HG02870 (cell line): ENCODE measurements around the gene DPH3.

Experiments used
- ATAC-seq: cut with Tn5 transposase; IDR thresholded peaks from one replicate; pipeline ENCODE4 v1.9.1; 2021; ENCODE audit warnings: mild to moderate bottlenecking, moderate library complexity; ENCODE audit not compliant: unreplicated experiment

Gene DPH3

GRCh38 chr3:16257309-16257708 lies 7.4 kb downstream of the DPH3 start:
- ATAC-seq, result no peak

DNA sequence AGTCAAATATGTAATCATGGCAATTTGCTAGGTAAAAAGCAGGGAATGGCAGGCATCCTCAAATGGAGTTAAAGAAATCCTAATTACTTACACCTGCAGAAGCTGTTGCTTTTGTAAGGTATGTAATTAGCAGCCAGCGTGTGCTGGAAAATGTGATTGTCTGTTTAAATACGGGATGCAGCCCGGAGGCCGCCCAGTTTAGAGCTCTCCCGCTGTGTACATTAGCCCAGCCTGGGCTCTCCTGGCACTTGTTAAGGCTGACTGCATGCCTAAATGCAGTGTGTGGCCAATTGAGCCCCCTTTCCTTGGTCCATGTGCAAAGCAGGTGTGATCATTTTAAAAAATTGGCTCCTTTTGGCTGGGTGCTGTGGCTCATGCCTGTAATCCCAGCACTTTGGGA lies 9.0 kb downstream of the DPH3 start:
- ATAC-seq, result no peak

GRCh38 chr3:16255326-16255725 lies 9.4 kb downstream of the DPH3 start:
- no peak for ATAC-seq

DNA sequence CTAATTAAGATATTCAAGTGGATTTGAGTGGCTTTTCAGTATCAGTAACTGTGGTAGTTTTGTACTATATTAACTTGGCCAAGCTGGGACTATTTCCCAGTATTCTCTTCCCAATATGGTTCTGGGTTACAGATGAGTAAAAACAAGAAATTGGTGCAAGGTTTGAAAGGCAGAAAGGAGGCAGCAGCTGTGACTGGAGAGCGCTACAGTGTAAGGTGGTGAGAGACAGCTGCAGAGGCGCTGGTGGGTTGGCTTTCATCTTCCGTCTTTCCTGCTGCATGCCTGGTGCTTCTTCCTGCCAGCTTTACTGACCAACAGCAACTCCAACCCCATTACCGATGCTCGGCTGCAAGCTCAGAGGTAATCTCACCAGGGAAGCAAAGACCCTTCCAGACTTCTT lies 9.8 kb downstream of the DPH3 start:
- no peak for ATAC-seq

DNA sequence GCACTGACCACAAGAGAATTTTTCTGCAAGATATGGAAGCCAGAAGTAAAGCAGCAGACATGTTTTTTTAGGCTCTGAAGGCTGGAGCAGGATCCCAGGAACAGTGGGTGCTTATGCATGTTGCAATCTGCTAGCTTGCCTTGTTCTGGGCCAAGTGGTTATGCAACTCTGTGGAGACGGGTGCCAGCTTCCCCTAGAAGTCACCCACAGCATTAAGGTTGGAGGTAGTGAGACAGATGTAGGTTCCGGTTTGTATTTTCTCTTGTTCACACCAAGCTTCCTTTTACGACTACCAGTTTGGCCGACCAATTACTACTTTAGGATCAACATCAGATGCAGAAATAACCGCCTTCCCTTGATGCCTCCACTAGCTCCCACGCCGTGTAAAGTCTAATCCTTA lies 11.1 kb downstream of the DPH3 start:
- no peak for ATAC-seq

DNA sequence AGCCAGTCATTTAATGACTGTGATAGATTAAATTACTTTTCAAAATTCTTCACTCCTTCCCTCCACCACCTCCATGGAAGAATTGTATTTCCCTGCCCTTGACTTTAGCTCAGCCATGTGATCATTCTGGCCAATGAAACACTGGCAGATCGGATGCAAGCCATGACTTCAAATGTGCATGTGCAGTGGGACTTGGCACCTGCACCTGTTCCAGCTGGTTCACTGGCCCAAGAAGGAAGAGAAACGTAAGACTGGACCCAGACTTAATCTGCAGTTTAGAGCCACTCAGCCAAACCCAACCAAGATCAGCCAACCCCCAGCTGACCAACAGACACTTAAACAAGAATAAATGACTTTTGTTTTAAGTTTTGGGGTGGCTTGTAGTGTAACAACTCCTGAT lies 11.8 kb downstream of the DPH3 start:
- ATAC-seq, result no peak

DNA sequence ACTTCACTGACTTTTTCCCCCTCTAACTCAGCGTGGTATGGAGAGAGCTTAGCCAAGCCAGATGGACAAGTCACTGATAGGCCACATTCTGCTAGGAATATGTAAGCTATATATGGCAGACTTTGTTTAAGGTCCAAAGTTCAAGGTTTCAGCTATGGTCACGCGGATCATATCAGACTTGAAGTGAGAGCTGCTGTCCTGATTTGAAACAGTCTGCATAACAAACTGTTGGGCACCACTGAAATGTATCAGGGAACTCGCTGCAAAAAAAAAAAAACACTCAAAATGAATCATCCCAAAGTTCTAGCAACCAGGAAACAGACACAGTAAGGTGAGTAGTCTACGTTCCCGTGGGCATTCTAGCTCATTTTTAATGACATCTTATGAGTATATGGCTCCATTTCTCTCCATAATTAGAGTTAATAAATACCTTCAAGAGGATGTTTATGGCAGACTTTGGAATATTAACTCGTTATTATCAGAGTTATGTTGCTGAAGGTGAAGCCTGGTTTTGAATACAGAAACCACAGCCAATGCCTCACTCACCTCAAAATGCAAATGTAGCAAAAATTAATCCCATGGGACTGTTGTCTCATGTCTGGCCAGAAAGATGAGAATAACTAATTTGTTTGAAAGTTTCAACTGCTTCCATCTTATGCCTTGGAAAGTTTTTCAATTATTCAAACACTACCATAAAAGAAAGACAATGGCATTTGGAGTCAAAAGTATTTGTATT lies 12.3 kb downstream of the DPH3 start:
- ATAC-seq, result no peak

GRCh38 chr3:16251316-16252085 lies 13.2 kb downstream of the DPH3 start:
- ATAC-seq, result no peak

DNA sequence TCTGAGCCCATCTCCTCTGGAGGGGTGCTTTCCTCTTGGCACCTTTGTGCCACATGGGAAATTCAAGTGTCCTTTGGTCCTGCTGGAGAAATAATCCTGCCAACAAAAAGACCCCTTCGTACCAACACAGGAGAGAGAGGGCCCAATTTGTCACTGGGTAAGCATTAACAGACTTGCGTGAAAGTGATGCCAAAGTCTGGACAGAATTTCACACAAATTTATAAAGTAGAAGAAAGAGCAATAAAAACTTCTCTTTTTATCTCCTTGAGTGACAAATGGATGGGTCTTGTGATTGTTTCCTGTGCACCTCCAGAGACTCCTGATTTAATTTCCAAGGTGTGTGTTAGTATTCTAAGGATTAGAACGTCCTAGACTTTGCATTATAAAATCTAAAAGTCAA lies 14.9 kb downstream of the DPH3 start:
- no peak for ATAC-seq

- ATAC-seq, result no peak
These were observed 15.4 kb downstream of the DPH3 start for GRCh38 chr3:16249336-16249735.

- no peak for ATAC-seq
These were observed 16.2 kb downstream of the DPH3 start for GRCh38 chr3:16248556-16248955.

GRCh38 chr3:16247282-16248061 lies 17.3 kb downstream of the DPH3 start:
- ATAC-seq, result peak; percentile 77

- ATAC-seq, result no peak
These were observed 19.1 kb downstream of the DPH3 start for GRCh38 chr3:16245609-16246008.

DNA sequence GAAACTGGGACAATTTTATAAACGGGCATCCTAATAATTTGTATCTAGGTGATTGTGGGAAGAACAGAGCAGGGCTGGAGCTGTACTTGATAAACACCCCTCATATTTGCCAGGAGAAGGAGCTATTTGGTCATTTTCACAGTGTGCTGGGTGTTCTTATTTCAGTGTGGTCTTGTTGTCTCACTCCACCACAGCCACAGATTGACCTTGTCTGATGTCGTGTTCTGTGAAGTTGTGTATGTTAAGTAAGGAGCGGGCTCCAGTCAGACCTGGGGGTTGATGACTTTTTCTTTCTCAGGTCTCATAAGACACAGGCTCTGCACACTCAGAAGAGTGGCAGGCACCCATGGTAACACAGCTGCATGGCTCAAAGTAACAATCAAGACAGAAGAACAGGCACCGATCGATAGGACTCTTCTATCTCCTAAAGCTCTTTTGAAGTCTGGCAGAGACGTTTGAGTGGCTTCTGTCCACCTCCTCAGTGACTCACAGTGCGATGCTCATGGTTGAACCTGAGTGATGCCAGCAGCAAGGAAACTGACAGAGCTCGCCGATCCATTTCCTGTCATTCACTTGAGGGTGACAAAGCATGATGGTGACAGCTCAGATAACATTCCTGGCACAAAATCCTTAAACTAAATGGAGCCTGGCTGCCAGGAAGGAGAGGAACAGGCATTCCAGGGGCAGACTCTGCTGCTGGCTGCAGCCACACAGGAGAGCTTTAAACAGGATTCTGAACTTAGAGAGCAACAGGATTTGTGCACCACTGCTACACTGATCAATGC lies 20.8 kb downstream of the DPH3 start:
- no peak for ATAC-seq

- no peak for ATAC-seq
These were observed 22.6 kb downstream of the DPH3 start for GRCh38 chr3:16242177-16242576.

DNA sequence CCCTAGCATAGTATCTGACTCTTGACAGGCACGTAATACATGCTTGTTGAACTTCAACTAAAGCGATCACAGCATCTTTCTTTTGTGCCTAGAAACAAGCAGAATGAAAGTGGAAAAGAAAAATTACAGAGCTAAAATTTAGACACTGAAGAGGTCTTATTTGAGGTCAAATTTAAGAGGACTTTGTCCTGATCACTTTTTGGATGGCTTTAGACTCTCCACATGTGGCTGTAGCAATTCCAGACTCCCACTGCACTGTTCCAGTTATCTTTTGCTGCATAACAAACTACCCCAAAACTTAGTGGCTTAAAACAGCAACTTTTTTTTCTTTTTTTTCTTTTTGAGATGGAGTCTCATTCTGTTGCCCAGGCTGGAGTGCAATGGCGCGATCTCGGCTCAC lies 23.5 kb downstream of the DPH3 start:
- no peak for ATAC-seq

DNA sequence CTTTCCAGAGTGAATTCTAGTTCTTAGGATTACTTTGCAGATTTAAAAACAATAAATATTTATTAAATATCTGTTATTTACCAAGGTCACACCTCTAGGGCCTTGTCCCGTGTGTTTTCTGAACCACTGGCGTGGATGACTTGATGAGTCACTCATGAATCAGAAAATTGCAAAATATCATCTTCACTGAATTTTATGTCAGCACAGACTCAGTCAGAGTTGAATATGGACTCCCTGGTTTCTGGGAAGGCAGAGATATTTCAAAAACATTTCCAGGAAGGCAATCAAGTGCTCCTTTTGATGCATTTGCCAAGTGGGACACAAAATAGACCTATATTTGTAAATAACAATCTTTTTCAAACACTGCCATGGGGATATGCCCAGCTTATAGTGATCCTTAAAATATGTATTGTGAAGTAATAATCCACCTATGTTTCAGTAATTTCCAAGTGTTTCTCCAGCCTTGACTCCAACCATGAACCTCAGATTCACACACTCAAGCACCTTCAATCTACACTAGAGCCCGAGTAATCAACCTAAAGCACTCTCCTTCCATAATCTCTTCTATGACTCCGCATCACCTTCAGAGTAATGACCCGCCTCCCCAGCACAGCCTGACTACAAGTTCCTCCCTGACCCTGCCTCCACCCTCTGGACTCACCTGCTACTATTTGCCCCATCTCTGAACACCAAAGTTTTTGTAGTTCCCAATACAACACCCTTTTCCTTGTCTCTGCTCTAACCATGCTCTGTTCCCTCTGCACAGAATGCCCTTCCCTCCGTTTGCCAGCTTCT lies 24.3 kb downstream of the DPH3 start:
- ATAC-seq, result no peak

GRCh38 chr3:16239780-16240179 lies 25.0 kb downstream of the DPH3 start:
- ATAC-seq, result no peak

- no peak for ATAC-seq
These were observed 25.5 kb downstream of the DPH3 start for GRCh38 chr3:16239086-16239770.
